ENCODE measurements around the gene SLU7. TPM values are rescaled to one million over a fixed set of nuclear protein-coding genes. Genes with fewer than 3 reads are reported as not detected.
A peak's percentile ranks its signal among the peaks of the same experiment; 100 is the strongest.
"Not testable (repeated sequence)": the region's sequence is repeated elsewhere in the genome, so short reads cannot be mapped to it uniquely, and the experiment has no call there.

SLU7 gene
- total RNA-seq, 1 experiment from 2014 or later, result 62.8 TPM

- no TSS peak for BruUV-seq (replicated peaks)
- Mint-ChIP-seq H3K9me3 (ENCODE audit: low read depth, unreplicated experiment) (no peaks in the 10 kb centered on the region), H3K27me3 (ENCODE audit: unreplicated experiment) (peaks cover 17% of the 10 kb centered on the region), H3K27ac (ENCODE audit: unreplicated experiment) (no peak overlapping the region), H3K4me1 (ENCODE audit: low read depth, unreplicated experiment) (peaks cover 29% of the 10 kb centered on the region), H3K36me3 (ENCODE audit: insufficient read depth, unreplicated experiment) (peaks cover 2% of the 10 kb centered on the region), H3K4me3 (ENCODE audit: low read depth, unreplicated experiment) (peak overlapping the region; percentile 64)
- peak; percentile 95 for DNase-seq
- intact Hi-C loops (cut with micrococcal nuclease; ENCODE audit: unreplicated experiment), result loop anchor here (1.0 to 10.0 kb wide), 4 partner anchors 21 to 196 kb away; no protein-coding TSS in a partner anchor
- CTCF ChIA-PET, result interaction anchor here (0.5 to 3.0 kb wide), 20 partner anchors 16 to 1864 kb away, joined by 3 to 51 read pairs (median 5); partner anchors contain the start of genes FAM200C, PTTG1 and SLU7
- TF ChIP-seq, protein P1, sequence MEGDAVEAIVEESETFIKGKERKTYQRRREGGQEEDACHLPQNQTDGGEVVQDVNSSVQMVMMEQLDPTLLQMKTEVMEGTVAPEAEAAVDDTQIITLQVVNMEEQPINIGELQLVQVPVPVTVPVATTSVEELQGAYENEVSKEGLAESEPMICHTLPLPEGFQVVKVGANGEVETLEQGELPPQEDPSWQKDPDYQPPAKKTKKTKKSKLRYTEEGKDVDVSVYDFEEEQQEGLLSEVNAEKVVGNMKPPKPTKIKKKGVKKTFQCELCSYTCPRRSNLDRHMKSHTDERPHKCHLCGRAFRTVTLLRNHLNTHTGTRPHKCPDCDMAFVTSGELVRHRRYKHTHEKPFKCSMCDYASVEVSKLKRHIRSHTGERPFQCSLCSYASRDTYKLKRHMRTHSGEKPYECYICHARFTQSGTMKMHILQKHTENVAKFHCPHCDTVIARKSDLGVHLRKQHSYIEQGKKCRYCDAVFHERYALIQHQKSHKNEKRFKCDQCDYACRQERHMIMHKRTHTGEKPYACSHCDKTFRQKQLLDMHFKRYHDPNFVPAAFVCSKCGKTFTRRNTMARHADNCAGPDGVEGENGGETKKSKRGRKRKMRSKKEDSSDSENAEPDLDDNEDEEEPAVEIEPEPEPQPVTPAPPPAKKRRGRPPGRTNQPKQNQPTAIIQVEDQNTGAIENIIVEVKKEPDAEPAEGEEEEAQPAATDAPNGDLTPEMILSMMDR (IDR thresholded peaks at IDR 0.05; ENCODE audit: unreplicated experiment), result peak; percentile 92
Observed at GRCh38 chr5:160439205-160439600, 20.3 kb upstream of the SLU7 start.

GRCh38 chr5:160438316-160439204 lies 19.7 kb upstream of the SLU7 start:
- Mint-ChIP-seq H3K27me3 (ENCODE audit: unreplicated experiment) (peaks cover 17% of the 10 kb centered on the region), H3K36me3 (ENCODE audit: insufficient read depth, unreplicated experiment) (peaks cover 3% of the 10 kb centered on the region), H3K9me3 (ENCODE audit: low read depth, unreplicated experiment) (no peaks in the 10 kb centered on the region), H3K4me1 (ENCODE audit: low read depth, unreplicated experiment) (peaks cover 32% of the 10 kb centered on the region), H3K27ac (ENCODE audit: unreplicated experiment) (peak overlapping the region; percentile 35), H3K4me3 (ENCODE audit: low read depth, unreplicated experiment) (peak overlapping the region; percentile 64)
- intact Hi-C loops (cut with micrococcal nuclease; ENCODE audit: unreplicated experiment), result loop anchor here (1.0 to 10.0 kb wide), 7 partner anchors 22 to 349 kb away; no protein-coding TSS in a partner anchor
- TF ChIP-seq, protein P1 (IDR thresholded peaks at IDR 0.05; ENCODE audit: unreplicated experiment), result peak; percentile 90
- peak; percentile 74 for DNase-seq
- CTCF ChIA-PET, result interaction anchor here (0.5 to 3.0 kb wide), 23 partner anchors 17 to 1865 kb away, joined by 3 to 51 read pairs (median 4); partner anchors contain the start of genes FAM200C, PTTG1 and SLU7
- no TSS peak for BruUV-seq (replicated peaks)

DNA sequence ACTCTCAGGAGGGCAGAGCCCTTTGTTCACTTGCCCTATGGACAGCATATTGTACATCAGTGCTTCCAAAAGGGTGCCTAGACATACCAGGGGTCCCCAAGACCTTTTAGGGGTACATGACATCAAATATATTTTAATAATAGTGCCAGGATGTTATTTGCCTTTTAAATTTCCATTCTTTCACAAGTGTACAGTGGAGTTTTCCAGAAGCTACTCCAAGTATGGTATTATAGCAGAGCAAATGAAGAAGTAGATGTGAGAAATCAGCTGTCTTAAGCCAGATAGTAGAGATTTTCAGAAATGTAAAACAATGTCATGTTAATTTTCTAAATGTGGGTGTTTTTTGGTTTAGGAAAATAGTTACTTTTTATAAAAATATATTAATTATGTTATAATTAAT lies 18.4 kb upstream of the SLU7 start:
- TF ChIP-seq, protein P1 (IDR thresholded peaks at IDR 0.05; ENCODE audit: unreplicated experiment), result no peak
- no peak for DNase-seq
- no peak overlapping the region for H3K27ac Mint-ChIP-seq (ENCODE audit: unreplicated experiment)
- peaks cover 32% of the 10 kb centered on the region for H3K4me1 Mint-ChIP-seq (ENCODE audit: low read depth, unreplicated experiment)
- intact Hi-C loops (cut with micrococcal nuclease; ENCODE audit: unreplicated experiment), result loop anchor here (5.0 to 10.0 kb wide), 2 partner anchors 50 to 198 kb away; no protein-coding TSS in a partner anchor
- H3K36me3 Mint-ChIP-seq (ENCODE audit: insufficient read depth, unreplicated experiment), result peaks cover 3% of the 10 kb centered on the region
- H3K9me3 Mint-ChIP-seq (ENCODE audit: low read depth, unreplicated experiment), result no peaks in the 10 kb centered on the region
- CTCF ChIA-PET, result interaction anchor here (2.3 to 2.8 kb wide), 2 partner anchors 22 to 27 kb away, joined by 15 to 25 read pairs; no protein-coding TSS in a partner anchor
- BruUV-seq (replicated peaks), result no TSS peak
- peaks cover 17% of the 10 kb centered on the region for H3K27me3 Mint-ChIP-seq (ENCODE audit: unreplicated experiment)
- no peak overlapping the region for H3K4me3 Mint-ChIP-seq (ENCODE audit: low read depth, unreplicated experiment)

DNA sequence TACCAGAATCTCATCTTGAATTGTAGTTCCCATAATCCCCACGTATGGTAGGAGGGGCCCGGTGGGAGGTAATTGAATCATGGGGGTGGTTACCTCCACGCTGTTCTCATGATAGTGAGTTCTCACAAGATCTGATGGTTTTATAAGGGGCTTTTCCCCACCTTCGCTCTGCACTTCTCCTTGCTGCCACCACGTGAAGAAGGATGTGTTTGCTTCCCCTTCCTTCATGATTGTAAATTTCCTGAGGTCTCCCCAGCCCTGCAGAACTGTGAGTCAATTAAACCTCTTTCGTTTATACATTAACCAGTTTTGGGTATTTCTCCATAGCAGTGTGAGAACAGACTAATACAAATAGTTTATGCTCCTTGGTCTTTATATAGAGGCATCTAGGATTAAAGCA lies 17.8 kb upstream of the SLU7 start:
- DNase-seq; H3K9me3 Mint-ChIP-seq (ENCODE audit: low read depth, unreplicated experiment); H3K4me3 Mint-ChIP-seq (ENCODE audit: low read depth, unreplicated experiment); BruUV-seq (replicated peaks); H3K36me3 Mint-ChIP-seq (ENCODE audit: insufficient read depth, unreplicated experiment); H3K27ac Mint-ChIP-seq (ENCODE audit: unreplicated experiment); CTCF ChIA-PET: not testable (repeated sequence)
- intact Hi-C loops (cut with micrococcal nuclease; ENCODE audit: unreplicated experiment), result loop anchor here (5.0 to 10.0 kb wide), 2 partner anchors 51 to 198 kb away; no protein-coding TSS in a partner anchor
- H3K27me3 Mint-ChIP-seq (ENCODE audit: unreplicated experiment), result peaks cover 17% of the 10 kb centered on the region
- H3K4me1 Mint-ChIP-seq (ENCODE audit: low read depth, unreplicated experiment), result peaks cover 31% of the 10 kb centered on the region

Measured in Calu3 (cell line).